ENCODE measurements around the gene ATP8A1.
"Not testable (repeated sequence)": the region's sequence is repeated elsewhere in the genome, so short reads cannot be mapped to it uniquely, and the experiment has no call there.

The ATP8A1 gene

DNA sequence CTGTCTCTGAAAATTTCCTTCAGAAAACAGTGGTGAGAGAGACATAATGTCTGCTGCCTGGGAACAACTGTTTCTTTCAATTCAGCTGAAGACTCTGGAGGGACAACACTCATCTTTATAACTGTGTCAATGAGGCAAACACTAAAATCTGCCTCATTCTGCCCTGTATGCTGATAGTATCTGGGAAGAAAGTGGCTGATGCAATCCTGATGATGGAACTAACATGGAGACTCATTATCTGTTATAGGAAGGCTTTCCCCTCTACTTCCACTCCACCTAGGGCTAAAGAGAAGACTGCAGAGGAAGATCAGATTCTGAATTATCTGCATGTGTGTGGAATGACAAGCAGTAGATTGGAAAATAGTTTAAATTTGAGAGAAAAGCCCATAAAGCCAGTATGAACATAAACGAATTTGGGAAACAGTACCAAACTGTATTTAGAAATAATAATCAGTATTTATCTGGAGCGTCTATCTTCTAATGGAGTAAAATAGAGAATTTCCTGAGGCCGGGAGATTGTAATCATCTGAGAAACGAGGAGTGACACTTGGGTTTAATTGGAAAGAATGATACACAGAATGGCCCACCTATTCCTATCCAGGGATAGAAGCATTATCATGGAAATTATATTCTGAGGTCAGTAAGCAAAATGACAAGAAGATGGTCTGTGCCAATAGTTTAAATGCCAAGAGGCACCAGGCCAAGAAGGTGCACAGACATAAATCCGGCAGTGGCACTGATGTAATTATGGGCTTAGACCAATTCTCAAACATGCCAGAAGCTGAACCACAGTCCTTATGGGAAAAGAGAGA is 174.2 kb downstream of the ATP8A1 start:
- H3K27ac ChIP-seq (ENCODE audit: low read depth, low read length): no peak overlapping the region
- no peak overlapping the region; the same call in 1 of the 2 replicates for H3K9ac ChIP-seq (ENCODE audit: low read depth, low read length)
- H3K4me3 ChIP-seq (ENCODE audit: low read depth, low read length): no peak overlapping the region
- no peaks in the 10 kb centered on the region for H3K27me3 ChIP-seq (ENCODE audit: control insufficient read depth, insufficient read depth, low read length)
- H3K9me3 ChIP-seq (ENCODE audit: control insufficient read depth, insufficient read depth, low read length): no peaks in the 10 kb centered on the region
- no peaks in the 10 kb centered on the region for H3K36me3 ChIP-seq (ENCODE audit: control insufficient read depth, insufficient read depth, low read length)
- peaks cover 60% of the 10 kb centered on the region for H3K4me1 ChIP-seq (ENCODE audit: control insufficient read depth, insufficient read depth, low read length)

DNA sequence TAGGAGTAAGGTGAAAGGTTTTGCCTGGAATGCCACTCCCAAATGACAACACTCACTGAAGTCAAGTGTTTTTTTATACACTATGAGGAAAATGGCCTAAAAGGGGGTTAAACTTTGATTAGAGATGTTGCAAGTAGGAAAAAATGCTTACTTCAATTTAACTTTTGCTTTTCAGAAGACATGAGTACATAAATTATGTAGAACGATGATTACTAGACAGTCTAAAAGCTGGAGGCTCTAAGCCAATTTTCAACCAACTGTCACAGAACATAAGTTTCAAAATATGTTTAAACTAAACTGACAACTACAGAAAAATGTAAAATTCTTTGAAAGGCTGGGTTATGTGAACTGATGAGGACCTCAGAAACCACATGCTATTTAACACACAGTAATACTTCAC is 176.2 kb downstream of the ATP8A1 start:
- H3K4me1 ChIP-seq (ENCODE audit: control insufficient read depth, insufficient read depth, low read length): peaks cover 42% of the 10 kb centered on the region
- no peak overlapping the region for H3K27ac ChIP-seq (ENCODE audit: low read depth, low read length)
- H3K27me3 ChIP-seq (ENCODE audit: control insufficient read depth, insufficient read depth, low read length): no peaks in the 10 kb centered on the region
- no peaks in the 10 kb centered on the region for H3K9me3 ChIP-seq (ENCODE audit: control insufficient read depth, insufficient read depth, low read length)
- no peak overlapping the region for H3K9ac ChIP-seq (ENCODE audit: low read depth, low read length)
- no peaks in the 10 kb centered on the region for H3K36me3 ChIP-seq (ENCODE audit: control insufficient read depth, insufficient read depth, low read length)
- H3K4me3 ChIP-seq (ENCODE audit: low read depth, low read length): no peak overlapping the region

DNA sequence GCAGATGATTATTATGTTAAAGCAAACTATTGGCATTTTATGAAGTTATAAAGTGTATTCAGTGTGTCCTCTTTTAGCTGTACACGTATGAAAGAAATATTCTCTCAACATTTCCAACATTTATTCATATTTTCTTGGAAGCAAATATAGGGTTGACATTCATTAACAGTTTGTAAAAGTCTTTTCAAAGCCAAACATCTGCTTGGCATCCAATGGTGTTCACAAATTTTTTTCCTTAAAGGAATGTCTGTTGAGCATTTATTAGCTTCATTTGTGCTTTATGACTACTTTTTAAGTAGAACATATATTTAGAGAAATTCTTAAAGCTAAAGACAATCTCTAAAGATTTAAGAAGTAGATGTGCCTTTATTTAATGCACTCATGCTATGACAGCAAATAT is 176.6 kb downstream of the ATP8A1 start:
- H3K9me3 ChIP-seq (ENCODE audit: control insufficient read depth, insufficient read depth, low read length): no peaks in the 10 kb centered on the region
- H3K4me1 ChIP-seq (ENCODE audit: control insufficient read depth, insufficient read depth, low read length): peaks cover 37% of the 10 kb centered on the region
- no peaks in the 10 kb centered on the region for H3K36me3 ChIP-seq (ENCODE audit: control insufficient read depth, insufficient read depth, low read length)
- no peak overlapping the region for H3K27ac ChIP-seq (ENCODE audit: low read depth, low read length)
- H3K4me3 ChIP-seq (ENCODE audit: low read depth, low read length): no peak overlapping the region
- no peaks in the 10 kb centered on the region for H3K27me3 ChIP-seq (ENCODE audit: control insufficient read depth, insufficient read depth, low read length)
- H3K9ac ChIP-seq (ENCODE audit: low read depth, low read length): no peak overlapping the region

DNA sequence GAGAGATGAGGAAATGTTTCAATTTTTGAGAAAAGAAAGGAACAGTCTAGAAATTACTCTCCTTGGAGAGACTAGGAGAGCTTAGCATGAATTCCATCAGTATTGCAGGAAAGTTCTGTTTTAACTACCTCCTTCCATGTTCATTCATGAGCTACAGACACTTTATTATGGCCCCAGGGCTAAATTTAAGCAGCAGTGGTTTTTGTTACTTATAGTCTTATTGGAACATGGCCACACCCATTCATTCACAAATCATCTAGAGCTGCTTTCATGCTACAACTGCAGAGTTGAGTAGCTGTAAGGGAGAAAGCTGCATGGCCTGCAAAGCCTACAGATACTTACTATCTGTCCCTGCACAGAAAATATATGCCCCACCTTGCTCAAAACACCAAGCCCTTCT is 178.0 kb downstream of the ATP8A1 start:
- Histone ChIP-seq H3K4me1 (ENCODE audit: control insufficient read depth, insufficient read depth, low read length) (peaks cover 24% of the 10 kb centered on the region), H3K36me3 (ENCODE audit: control insufficient read depth, insufficient read depth, low read length) (no peaks in the 10 kb centered on the region), H3K9ac (ENCODE audit: low read depth, low read length) (no peak overlapping the region), H3K27me3 (ENCODE audit: control insufficient read depth, insufficient read depth, low read length) (no peaks in the 10 kb centered on the region), H3K9me3 (ENCODE audit: control insufficient read depth, insufficient read depth, low read length) (no peaks in the 10 kb centered on the region), H3K27ac (ENCODE audit: low read depth, low read length) (no peak overlapping the region), H3K4me3 (ENCODE audit: low read depth, low read length) (no peak overlapping the region)

DNA sequence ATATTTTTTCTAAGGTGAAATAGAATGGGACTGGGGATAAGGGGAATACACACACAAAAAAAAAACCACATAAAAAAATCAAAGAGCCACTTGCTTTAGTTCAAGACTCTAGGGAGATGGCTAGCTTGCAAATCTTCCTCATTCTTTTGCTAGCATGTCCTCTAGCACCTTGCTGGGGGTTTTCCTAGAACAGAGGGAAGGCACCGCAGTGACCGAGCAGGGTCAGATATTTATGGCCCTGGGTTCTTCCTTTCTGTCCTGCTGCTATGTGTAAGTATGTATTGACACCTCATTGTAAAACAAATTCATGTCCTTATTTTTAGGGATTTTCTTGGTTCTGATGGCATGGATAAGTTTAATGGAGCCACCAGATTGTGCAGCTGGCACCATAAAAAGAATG is 178.4 kb downstream of the ATP8A1 start:
- no peaks in the 10 kb centered on the region for H3K27me3 ChIP-seq (ENCODE audit: control insufficient read depth, insufficient read depth, low read length)
- H3K9ac ChIP-seq (ENCODE audit: low read depth, low read length): no peak overlapping the region
- H3K27ac ChIP-seq (ENCODE audit: low read depth, low read length): no peak overlapping the region
- peaks cover 19% of the 10 kb centered on the region for H3K4me1 ChIP-seq (ENCODE audit: control insufficient read depth, insufficient read depth, low read length)
- no peaks in the 10 kb centered on the region for H3K9me3 ChIP-seq (ENCODE audit: control insufficient read depth, insufficient read depth, low read length)
- no peaks in the 10 kb centered on the region for H3K36me3 ChIP-seq (ENCODE audit: control insufficient read depth, insufficient read depth, low read length)
- H3K4me3 ChIP-seq (ENCODE audit: low read depth, low read length): no peak overlapping the region

DNA sequence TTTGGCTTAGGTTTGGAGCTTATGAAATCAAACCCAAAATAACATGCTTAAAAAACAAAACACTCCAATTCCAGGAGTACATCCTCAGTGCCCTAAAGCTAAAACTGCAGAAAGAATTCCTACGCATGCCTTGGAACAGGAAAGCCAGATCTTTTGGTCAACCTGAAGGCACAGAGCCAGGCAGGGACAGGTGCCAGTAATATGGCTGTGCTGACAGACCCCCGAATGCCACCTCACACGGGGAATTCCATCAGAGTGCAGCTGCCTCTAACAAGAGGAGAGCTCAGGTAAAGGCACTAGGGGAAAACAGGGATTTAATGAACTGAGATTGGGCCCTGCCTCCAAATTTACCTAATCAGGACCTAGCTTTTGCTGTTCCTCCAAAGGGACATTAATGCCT is 182.5 kb downstream of the ATP8A1 start:
- H3K4me3 ChIP-seq (ENCODE audit: low read depth, low read length): no peak overlapping the region
- no peaks in the 10 kb centered on the region for H3K9me3 ChIP-seq (ENCODE audit: control insufficient read depth, insufficient read depth, low read length)
- no peak overlapping the region for H3K27ac ChIP-seq (ENCODE audit: low read depth, low read length)
- no peak overlapping the region for H3K9ac ChIP-seq (ENCODE audit: low read depth, low read length)
- H3K36me3 ChIP-seq (ENCODE audit: control insufficient read depth, insufficient read depth, low read length): no peaks in the 10 kb centered on the region
- 0 out of 2 replicates have a peak, but pooled peaks cover 6% of the 10 kb centered on the region for H3K4me1 ChIP-seq (ENCODE audit: control insufficient read depth, insufficient read depth, low read length)
- H3K27me3 ChIP-seq (ENCODE audit: control insufficient read depth, insufficient read depth, low read length): no peaks in the 10 kb centered on the region

DNA sequence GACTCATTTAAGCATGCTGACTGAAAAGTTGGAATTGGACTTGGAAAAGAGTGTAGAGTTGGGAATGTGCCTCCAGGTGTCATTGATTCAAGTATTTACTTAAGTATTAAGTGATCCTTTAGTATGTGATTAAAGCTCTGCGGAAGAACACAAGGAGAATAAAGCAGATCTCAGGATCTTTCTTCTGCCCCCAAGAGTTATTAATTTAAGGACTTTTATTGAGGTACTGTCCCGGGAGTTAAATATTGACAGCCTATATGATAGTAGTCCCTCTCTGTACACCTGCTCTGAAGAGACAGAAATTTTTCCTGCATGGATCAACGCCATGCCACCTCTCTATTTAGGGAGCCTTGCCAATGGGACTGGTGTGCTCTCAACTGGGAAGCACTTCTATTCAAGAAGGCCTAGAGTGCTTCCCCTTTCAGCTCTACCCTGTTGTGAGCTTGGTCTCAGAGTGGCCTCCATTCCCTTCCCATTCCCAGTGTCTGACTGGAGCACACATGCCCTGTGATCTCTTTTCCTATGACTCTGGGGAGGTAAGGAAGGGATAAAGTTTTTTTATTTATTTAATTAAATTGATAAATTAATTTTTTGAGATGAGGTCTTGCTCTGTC is 183.7 kb downstream of the ATP8A1 start:
- H3K4me3 ChIP-seq (ENCODE audit: low read depth, low read length): no peak overlapping the region
- H3K9me3 ChIP-seq (ENCODE audit: control insufficient read depth, insufficient read depth, low read length): no peaks in the 10 kb centered on the region
- no peak overlapping the region for H3K27ac ChIP-seq (ENCODE audit: low read depth, low read length)
- H3K4me1 ChIP-seq (ENCODE audit: control insufficient read depth, insufficient read depth, low read length): no peaks in the 10 kb centered on the region
- no peaks in the 10 kb centered on the region for H3K27me3 ChIP-seq (ENCODE audit: control insufficient read depth, insufficient read depth, low read length)
- H3K9ac ChIP-seq (ENCODE audit: low read depth, low read length): no peak overlapping the region
- H3K36me3 ChIP-seq (ENCODE audit: control insufficient read depth, insufficient read depth, low read length): no peaks in the 10 kb centered on the region

DNA sequence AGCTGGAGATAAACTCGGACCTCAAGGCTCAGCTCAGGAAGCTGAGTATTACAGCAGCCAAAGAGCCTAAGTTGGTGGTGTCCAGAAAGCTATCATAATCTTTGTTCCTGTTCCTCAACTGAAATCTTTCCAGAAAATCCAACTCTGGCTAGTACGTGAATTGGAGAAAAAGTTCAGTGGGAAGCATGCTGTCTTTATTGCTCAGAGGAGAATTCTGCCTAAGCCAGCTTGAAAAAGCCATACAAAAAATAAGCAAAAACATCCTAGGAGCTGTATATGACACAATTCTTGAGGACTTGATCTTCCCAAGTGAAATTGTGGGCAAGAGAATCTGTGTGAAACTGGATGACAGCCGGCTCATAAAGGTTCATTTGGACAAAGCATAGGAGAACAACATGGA is 185.0 kb downstream of the ATP8A1 start:
- H3K27ac ChIP-seq (ENCODE audit: low read depth, low read length): no peak overlapping the region
- no peaks in the 10 kb centered on the region for H3K27me3 ChIP-seq (ENCODE audit: control insufficient read depth, insufficient read depth, low read length)
- H3K4me1 ChIP-seq (ENCODE audit: control insufficient read depth, insufficient read depth, low read length): peaks cover 12% of the 10 kb centered on the region; the same call in 1 of the 2 replicates
- H3K9ac ChIP-seq (ENCODE audit: low read depth, low read length): no peak overlapping the region
- no peak overlapping the region for H3K4me3 ChIP-seq (ENCODE audit: low read depth, low read length)
- H3K36me3 ChIP-seq (ENCODE audit: control insufficient read depth, insufficient read depth, low read length): no peaks in the 10 kb centered on the region
- H3K9me3 ChIP-seq (ENCODE audit: control insufficient read depth, insufficient read depth, low read length): no peaks in the 10 kb centered on the region

DNA sequence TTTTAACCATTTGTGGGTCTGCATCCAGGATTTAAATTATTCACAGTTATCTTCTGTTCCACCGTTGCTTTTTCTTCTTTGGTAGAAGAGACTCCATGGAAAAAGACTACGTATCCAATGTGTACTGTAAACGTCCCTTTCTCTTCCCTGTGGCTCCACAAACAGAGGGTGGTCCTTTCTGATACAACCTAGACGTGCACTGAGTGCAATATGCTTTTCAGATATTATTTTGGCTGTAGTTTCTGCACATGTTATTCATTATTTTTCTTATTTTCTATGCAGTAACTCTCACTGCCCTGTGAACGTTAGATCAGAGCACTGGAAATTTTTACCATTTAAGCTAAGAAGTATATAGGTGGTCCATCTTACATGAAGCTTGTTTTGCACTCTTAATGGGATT is 186.9 kb downstream of the ATP8A1 start:
- Histone ChIP-seq H3K27me3 (ENCODE audit: control insufficient read depth, insufficient read depth, low read length) (no peaks in the 10 kb centered on the region), H3K27ac (ENCODE audit: low read depth, low read length) (no peak overlapping the region), H3K4me3 (ENCODE audit: low read depth, low read length) (no peak overlapping the region), H3K4me1 (ENCODE audit: control insufficient read depth, insufficient read depth, low read length) (peaks cover 12% of the 10 kb centered on the region; the same call in 1 of the 2 replicates), H3K9ac (ENCODE audit: low read depth, low read length) (no peak overlapping the region), H3K36me3 (ENCODE audit: control insufficient read depth, insufficient read depth, low read length) (no peaks in the 10 kb centered on the region), H3K9me3 (ENCODE audit: control insufficient read depth, insufficient read depth, low read length) (no peaks in the 10 kb centered on the region)

DNA sequence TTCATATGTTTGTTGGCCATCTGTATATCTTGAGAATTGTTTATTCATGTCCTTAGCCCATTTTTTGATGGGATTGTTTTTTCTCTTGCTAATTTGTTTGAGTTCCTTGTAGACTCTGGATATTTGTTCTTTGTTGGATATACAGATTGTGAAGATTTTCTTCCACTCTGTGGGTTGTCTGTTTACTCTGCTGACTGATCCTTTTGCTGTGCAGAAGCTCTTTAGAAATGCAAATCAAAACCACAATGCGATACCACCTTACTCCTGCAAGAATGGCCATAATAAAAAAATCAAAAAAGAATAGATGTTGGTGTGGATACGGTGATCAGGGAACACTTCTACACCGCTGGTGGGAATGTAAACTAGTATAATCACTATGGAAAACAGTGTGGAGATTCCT is 189.1 kb downstream of the ATP8A1 start:
- H3K36me3 ChIP-seq (ENCODE audit: control insufficient read depth, insufficient read depth, low read length); H3K9me3 ChIP-seq (ENCODE audit: control insufficient read depth, insufficient read depth, low read length); H3K4me3 ChIP-seq (ENCODE audit: low read depth, low read length); H3K9ac ChIP-seq (ENCODE audit: low read depth, low read length); H3K27me3 ChIP-seq (ENCODE audit: control insufficient read depth, insufficient read depth, low read length): not testable (repeated sequence)
- Histone ChIP-seq H3K4me1 (ENCODE audit: control insufficient read depth, insufficient read depth, low read length) (peaks cover 18% of the 10 kb centered on the region; the same call in 1 of the 2 replicates), H3K27ac (ENCODE audit: low read depth, low read length) (peak overlapping the region; percentile 50)

DNA sequence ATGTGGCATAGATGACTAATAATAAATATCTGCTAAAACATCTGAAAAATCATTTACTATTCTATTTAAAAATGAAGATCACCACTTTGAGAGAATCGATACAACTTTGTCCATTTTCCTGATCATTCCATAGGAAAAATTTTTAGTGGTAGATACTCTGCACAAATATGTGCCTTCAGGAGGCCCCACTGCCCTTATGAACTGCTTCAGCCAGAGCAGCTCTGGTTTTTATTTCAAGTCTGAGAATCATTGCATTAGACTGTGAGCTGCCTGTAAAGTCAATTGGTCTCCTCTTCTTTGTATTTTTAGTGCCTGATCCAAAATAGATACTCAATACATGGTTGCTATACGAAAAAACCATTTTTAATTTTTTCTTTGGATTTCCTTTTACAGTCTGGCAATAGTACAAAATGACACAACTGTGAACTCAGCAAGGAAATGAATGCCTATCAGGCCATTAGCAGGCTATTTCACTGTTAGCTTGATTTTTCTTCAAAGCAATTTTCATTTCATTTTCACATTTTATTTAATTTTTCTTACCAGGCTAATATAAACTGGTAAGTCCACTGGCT is 190.5 kb downstream of the ATP8A1 start:
- Histone ChIP-seq H3K27ac (ENCODE audit: low read depth, low read length) (no peak overlapping the region), H3K4me3 (ENCODE audit: low read depth, low read length) (no peak overlapping the region), H3K9ac (ENCODE audit: low read depth, low read length) (no peak overlapping the region), H3K4me1 (ENCODE audit: control insufficient read depth, insufficient read depth, low read length) (peaks cover 18% of the 10 kb centered on the region; the same call in 1 of the 2 replicates), H3K9me3 (ENCODE audit: control insufficient read depth, insufficient read depth, low read length) (no peaks in the 10 kb centered on the region), H3K27me3 (ENCODE audit: control insufficient read depth, insufficient read depth, low read length) (no peaks in the 10 kb centered on the region), H3K36me3 (ENCODE audit: control insufficient read depth, insufficient read depth, low read length) (no peaks in the 10 kb centered on the region)

All from HUES48 (cell line).